HL-60 (cell line): Measurements from ENCODE around the gene SCAMP5.

Source experiments
- CTCF ChIP-seq: IDR thresholded peaks from one replicate; pipeline ENCODE4 v1.5.1; 2011; ENCODE audit warnings: low read length, control low read depth, inconsistent platforms; ENCODE audit not compliant: insufficient read depth
- GABPA ChIP-seq: IDR thresholded peaks from 2 replicates; pipeline ENCODE4 v1.6.1; 2012; ENCODE audit warnings: low read depth
- POLR2AphosphoS5 ChIP-seq: IDR thresholded peaks from 2 replicates; pipeline ENCODE4 v1.6.1; 2012; ENCODE audit warnings: low read depth
- REST ChIP-seq: IDR thresholded peaks from 2 replicates; pipeline ENCODE4 v1.6.1; 2012; ENCODE audit warnings: low read depth; ENCODE audit not compliant: insufficient replicate concordance
- SPI1 ChIP-seq: IDR thresholded peaks from 2 replicates; pipeline ENCODE4 v1.6.1; 2012; ENCODE audit warnings: low read depth, mild to moderate bottlenecking, borderline replicate concordance

- TF ChIP-seq POLR2AphosphoS5 = no peak
- TF ChIP-seq CTCF = no peak
- no peak for TF ChIP-seq GABPA
- TF ChIP-seq REST = no peak
- no peak for TF ChIP-seq SPI1
Measured at GRCh38 chr15:75016431-75016830, 21.1 kb downstream of the SCAMP5 start.
